ENCODE measurements around the gene PRDM16. TPM values are rescaled to one million over a fixed set of nuclear protein-coding genes. Genes with fewer than 3 reads are reported as not detected.

PRDM16 gene
- total RNA-seq, 1 experiment from 2014 or later, result 22.3 TPM

DNA sequence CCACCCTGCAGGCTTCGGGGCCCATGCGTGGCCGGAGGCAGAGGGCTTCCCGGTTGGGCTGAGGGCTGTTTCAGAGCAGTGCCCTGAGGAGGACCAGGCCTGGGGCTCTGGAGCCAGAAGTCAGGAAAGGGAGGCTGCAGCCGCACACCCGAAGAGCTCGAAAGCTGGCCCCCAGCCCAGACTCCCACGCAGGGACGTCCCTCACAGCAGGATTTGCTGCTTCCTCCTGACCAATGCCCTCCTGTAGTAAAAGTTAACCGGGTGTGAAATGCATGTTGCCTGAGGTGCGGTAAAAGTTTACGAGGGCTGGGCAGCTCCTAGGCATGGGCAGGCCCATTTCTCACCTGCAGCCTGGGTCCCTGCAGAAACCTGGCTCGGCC lies 283.9 kb downstream of the PRDM16 start:
- Histone ChIP-seq H3K4me1 (ENCODE audit: control insufficient read depth, insufficient read depth, low read length) (peaks cover 50% of the 10 kb centered on the region), H3K27me3 (ENCODE audit: control insufficient read depth, insufficient read depth, low read length) (no peaks in the 10 kb centered on the region), H3K27ac (ENCODE audit: low read length) (peak overlapping the region; percentile 44), H3K4me3 (ENCODE audit: low read depth in 2 of 2, low read length in 2 of 2) (no peak overlapping the region), H3K36me3 (ENCODE audit: control insufficient read depth, insufficient read depth, low read length) (no peaks in the 10 kb centered on the region), H3K9me3 (ENCODE audit: control insufficient read depth, insufficient read depth, low read depth, low read length) (no peaks in the 10 kb centered on the region)
- intact Hi-C loops (cut with micrococcal nuclease; ENCODE audit: unreplicated experiment) (no loop called here), in situ Hi-C loops (cut with HindIII; ENCODE audit: low pct_unique_long_range_greater_than_20kb, low sequenced_read_pairs) (no loop called here)
- ATAC-seq, result peak; percentile 53
- CTCF ChIA-PET, result no interaction called here
- BruUV-seq (replicated peaks), result no TSS peak
- DNase-seq (ENCODE audit: low read depth, low spot score), result no peak
- TF ChIP-seq, protein P1, sequence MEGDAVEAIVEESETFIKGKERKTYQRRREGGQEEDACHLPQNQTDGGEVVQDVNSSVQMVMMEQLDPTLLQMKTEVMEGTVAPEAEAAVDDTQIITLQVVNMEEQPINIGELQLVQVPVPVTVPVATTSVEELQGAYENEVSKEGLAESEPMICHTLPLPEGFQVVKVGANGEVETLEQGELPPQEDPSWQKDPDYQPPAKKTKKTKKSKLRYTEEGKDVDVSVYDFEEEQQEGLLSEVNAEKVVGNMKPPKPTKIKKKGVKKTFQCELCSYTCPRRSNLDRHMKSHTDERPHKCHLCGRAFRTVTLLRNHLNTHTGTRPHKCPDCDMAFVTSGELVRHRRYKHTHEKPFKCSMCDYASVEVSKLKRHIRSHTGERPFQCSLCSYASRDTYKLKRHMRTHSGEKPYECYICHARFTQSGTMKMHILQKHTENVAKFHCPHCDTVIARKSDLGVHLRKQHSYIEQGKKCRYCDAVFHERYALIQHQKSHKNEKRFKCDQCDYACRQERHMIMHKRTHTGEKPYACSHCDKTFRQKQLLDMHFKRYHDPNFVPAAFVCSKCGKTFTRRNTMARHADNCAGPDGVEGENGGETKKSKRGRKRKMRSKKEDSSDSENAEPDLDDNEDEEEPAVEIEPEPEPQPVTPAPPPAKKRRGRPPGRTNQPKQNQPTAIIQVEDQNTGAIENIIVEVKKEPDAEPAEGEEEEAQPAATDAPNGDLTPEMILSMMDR (IDR thresholded peaks at IDR 0.05), result no peak
- TF ChIP-seq, protein P2, sequence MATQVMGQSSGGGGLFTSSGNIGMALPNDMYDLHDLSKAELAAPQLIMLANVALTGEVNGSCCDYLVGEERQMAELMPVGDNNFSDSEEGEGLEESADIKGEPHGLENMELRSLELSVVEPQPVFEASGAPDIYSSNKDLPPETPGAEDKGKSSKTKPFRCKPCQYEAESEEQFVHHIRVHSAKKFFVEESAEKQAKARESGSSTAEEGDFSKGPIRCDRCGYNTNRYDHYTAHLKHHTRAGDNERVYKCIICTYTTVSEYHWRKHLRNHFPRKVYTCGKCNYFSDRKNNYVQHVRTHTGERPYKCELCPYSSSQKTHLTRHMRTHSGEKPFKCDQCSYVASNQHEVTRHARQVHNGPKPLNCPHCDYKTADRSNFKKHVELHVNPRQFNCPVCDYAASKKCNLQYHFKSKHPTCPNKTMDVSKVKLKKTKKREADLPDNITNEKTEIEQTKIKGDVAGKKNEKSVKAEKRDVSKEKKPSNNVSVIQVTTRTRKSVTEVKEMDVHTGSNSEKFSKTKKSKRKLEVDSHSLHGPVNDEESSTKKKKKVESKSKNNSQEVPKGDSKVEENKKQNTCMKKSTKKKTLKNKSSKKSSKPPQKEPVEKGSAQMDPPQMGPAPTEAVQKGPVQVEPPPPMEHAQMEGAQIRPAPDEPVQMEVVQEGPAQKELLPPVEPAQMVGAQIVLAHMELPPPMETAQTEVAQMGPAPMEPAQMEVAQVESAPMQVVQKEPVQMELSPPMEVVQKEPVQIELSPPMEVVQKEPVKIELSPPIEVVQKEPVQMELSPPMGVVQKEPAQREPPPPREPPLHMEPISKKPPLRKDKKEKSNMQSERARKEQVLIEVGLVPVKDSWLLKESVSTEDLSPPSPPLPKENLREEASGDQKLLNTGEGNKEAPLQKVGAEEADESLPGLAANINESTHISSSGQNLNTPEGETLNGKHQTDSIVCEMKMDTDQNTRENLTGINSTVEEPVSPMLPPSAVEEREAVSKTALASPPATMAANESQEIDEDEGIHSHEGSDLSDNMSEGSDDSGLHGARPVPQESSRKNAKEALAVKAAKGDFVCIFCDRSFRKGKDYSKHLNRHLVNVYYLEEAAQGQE (IDR thresholded peaks at IDR 0.05; ENCODE audit: insufficient read depth in 1 of 2, low read depth in 2 of 2, low read length in 1 of 2), result no peak
- TF ChIP-seq TCF7L2 (IDR thresholded peaks at IDR 0.05; ENCODE audit: low read depth, low read length) (no peak), POLR2AphosphoS5 (IDR thresholded peaks at IDR 0.05; ENCODE audit: low read depth, low read length) (peak; percentile 61), SIN3A (IDR thresholded peaks at IDR 0.05; ENCODE audit: borderline replicate concordance, insufficient read depth, low read depth, low read length) (no peak)
- POLR2A ChIA-PET, result no interaction called here

DNA sequence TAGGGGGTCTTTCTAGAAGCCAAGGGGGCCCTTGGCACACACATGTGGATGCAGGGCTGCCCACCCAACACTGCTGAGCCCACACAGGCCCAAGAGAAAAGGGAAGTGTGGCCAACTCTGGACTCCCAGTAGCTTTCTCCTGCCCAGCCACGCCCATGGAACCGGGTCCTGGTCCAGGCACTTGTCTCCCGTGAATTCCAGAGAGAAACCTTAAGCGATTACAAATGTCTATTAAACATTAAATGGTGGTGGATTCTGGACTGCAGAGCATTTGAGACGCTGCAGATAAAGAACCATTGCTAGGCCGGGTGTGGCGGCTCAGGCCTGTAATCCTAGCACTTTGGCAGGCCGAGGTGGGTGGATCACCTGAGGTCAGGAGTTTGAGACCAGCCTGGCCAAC lies 284.9 kb downstream of the PRDM16 start:
- no peak for ATAC-seq
- Histone ChIP-seq H3K27me3 (ENCODE audit: control insufficient read depth, insufficient read depth, low read length) (no peaks in the 10 kb centered on the region), H3K4me1 (ENCODE audit: control insufficient read depth, insufficient read depth, low read length) (peaks cover 50% of the 10 kb centered on the region), H3K9me3 (ENCODE audit: control insufficient read depth, insufficient read depth, low read depth, low read length) (no peaks in the 10 kb centered on the region), H3K27ac (ENCODE audit: low read length) (no peak overlapping the region), H3K4me3 (ENCODE audit: low read depth in 2 of 2, low read length in 2 of 2) (no peak overlapping the region), H3K36me3 (ENCODE audit: control insufficient read depth, insufficient read depth, low read length) (no peaks in the 10 kb centered on the region)
- intact Hi-C loops (cut with micrococcal nuclease; ENCODE audit: unreplicated experiment) (no loop called here), in situ Hi-C loops (cut with HindIII; ENCODE audit: low pct_unique_long_range_greater_than_20kb, low sequenced_read_pairs) (no loop called here)
- no TSS peak for BruUV-seq (replicated peaks)
- POLR2A ChIA-PET, result no interaction called here
- TF ChIP-seq POLR2AphosphoS5 (IDR thresholded peaks at IDR 0.05; ENCODE audit: low read depth, low read length) (no peak), SIN3A (IDR thresholded peaks at IDR 0.05; ENCODE audit: borderline replicate concordance, insufficient read depth, low read depth, low read length) (no peak), TCF7L2 (IDR thresholded peaks at IDR 0.05; ENCODE audit: low read depth, low read length) (no peak)
- TF ChIP-seq, protein P1 (IDR thresholded peaks at IDR 0.05), result no peak
- TF ChIP-seq, protein P2 (IDR thresholded peaks at IDR 0.05; ENCODE audit: insufficient read depth in 1 of 2, low read depth in 2 of 2, low read length in 1 of 2), result no peak
- DNase-seq (ENCODE audit: low read depth, low spot score), result no peak
- CTCF ChIA-PET, result no interaction called here
